ENCODE data around the gene NRAS. TPM values are rescaled to one million over a fixed set of nuclear protein-coding genes. Genes with fewer than 3 reads are reported as not detected.
A peak's percentile ranks its signal among the peaks of the same experiment; 100 is the strongest.

Gene NRAS
- total and polyA plus RNA-seq, 9 of the 15 experiments (the other 6 are each of a cell fraction or from before 2014, with no cell fraction given) = 40.7 to 94.5 (median 75.4) TPM

DNA sequence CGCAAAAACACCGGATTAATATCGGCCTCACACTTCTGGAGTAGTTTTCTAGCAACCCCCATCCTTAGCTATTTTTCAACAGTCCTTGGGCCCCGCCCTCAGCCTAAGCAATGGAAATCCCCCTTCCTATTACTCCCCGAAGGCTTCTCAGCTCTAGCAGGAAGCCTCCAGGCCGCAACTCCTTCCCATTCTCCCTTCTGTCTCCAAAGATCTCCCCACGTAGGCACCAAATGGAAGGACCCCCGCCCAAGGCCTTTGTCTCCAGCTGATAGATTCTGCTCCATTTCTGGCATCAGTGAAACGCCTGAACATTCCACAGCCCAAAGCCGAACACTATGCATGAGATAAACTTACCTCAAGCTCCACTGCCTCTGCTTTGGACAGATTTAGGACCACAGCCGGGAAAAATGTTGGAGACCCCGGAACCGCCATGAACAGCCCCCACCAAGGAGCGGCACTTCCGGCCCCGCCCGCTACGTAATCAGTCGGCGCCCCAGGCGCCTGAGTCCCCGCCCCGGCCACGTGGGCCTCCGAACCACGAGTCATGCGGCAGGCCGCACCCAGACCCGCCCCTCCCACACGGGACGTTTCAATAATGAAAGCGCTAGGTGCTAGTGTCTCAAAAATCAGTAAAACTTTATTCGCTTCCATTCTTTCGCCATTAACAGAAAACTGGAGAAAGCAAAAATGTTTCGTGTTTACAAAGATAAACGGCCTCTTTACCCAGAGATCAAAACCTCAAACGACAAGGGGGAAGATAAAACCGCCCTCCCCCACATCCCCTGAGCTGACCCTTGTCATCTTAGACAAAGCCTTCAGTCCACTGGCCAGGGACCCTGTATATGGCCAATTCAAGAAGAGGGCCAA is at the start of gene NRAS (continued):
- TF ChIP-seq, protein P1, sequence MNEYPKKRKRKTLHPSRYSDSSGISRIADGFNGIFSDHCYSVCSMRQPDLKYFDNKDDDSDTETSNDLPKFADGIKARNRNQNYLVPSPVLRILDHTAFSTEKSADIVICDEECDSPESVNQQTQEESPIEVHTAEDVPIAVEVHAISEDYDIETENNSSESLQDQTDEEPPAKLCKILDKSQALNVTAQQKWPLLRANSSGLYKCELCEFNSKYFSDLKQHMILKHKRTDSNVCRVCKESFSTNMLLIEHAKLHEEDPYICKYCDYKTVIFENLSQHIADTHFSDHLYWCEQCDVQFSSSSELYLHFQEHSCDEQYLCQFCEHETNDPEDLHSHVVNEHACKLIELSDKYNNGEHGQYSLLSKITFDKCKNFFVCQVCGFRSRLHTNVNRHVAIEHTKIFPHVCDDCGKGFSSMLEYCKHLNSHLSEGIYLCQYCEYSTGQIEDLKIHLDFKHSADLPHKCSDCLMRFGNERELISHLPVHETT (CRISPR knock-in tag; conservative IDR thresholded peaks at IDR 0.05 in 1 of 2, IDR thresholded peaks at IDR 0.05 in 1 of 2) = peak in 1 of 2 experiments; percentile 76; a peak in 2 of 4 replicates
- TF ChIP-seq SNRNP70 (optimal IDR thresholded peaks at IDR 0.05; ENCODE audit: low read depth, low read length) (no peak), NONO (IDR thresholded peaks at IDR 0.05; ENCODE audit: low read depth in 2 of 2, low read length in 1 of 2) (peak in 1 of 2 experiments; percentile 65; a peak in 1 of 4 replicates), ZNF408 (CRISPR knock-in tag; IDR thresholded peaks at IDR 0.05; ENCODE audit: low read depth) (no peak), MXI1 (IDR thresholded peaks at IDR 0.05; ENCODE audit: low read depth, low read length) (peak; percentile 99), ZNF347 (CRISPR knock-in tag; IDR thresholded peaks at IDR 0.05; ENCODE audit: low read depth) (no peak), TGIF2 (CRISPR knock-in tag; IDR thresholded peaks at IDR 0.05) (no peak; the same call in 1 of the 2 replicates), SREBF2 (CRISPR knock-in tag; IDR thresholded peaks at IDR 0.05) (no peak), GTF2A2 (tag; IDR thresholded peaks at IDR 0.05) (no peak), RUNX1 (IDR thresholded peaks at IDR 0.05; ENCODE audit: low read depth) (no peak), TRIM24 (IDR thresholded peaks at IDR 0.05) (peak in 1 of 2 experiments; percentile 31; a peak in 1 of 4 replicates), PURB (CRISPR knock-in tag; IDR thresholded peaks at IDR 0.05; ENCODE audit: low read depth) (no peak), ARHGAP35 (IDR thresholded peaks at IDR 0.05; ENCODE audit: partially characterized antibody) (no peak), ZNF57 (CRISPR knock-in tag; IDR thresholded peaks at IDR 0.05) (no peak), JUNB (CRISPR knock-in tag; conservative IDR thresholded peaks at IDR 0.05) (no peak), TCFL5 (CRISPR knock-in tag; conservative IDR thresholded peaks at IDR 0.05) (no peak), ZNF224 (CRISPR knock-in tag; IDR thresholded peaks at IDR 0.05) (no peak), ESRRB (CRISPR knock-in tag; IDR thresholded peaks at IDR 0.05; ENCODE audit: borderline replicate concordance) (0 out of 2 replicates have a peak, but pooled peaks have one; percentile 37), SIN3B (IDR thresholded peaks at IDR 0.05; ENCODE audit: low read depth) (peak; percentile 87), GTF2F1 (IDR thresholded peaks at IDR 0.05; ENCODE audit: low read depth, low read length) (no peak), NFE2L1 (tag; IDR thresholded peaks at IDR 0.05; ENCODE audit: borderline replicate concordance, low read depth) (no peak)
- TF ChIP-seq, protein P2, sequence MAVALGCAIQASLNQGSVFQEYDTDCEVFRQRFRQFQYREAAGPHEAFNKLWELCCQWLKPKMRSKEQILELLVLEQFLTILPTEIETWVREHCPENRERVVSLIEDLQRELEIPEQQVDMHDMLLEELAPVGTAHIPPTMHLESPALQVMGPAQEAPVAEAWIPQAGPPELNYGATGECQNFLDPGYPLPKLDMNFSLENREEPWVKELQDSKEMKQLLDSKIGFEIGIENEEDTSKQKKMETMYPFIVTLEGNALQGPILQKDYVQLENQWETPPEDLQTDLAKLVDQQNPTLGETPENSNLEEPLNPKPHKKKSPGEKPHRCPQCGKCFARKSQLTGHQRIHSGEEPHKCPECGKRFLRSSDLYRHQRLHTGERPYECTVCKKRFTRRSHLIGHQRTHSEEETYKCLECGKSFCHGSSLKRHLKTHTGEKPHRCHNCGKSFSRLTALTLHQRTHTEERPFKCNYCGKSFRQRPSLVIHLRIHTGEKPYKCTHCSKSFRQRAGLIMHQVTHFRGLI (CRISPR knock-in tag; IDR thresholded peaks at IDR 0.05) = no peak
- TF ChIP-seq, protein P3, sequence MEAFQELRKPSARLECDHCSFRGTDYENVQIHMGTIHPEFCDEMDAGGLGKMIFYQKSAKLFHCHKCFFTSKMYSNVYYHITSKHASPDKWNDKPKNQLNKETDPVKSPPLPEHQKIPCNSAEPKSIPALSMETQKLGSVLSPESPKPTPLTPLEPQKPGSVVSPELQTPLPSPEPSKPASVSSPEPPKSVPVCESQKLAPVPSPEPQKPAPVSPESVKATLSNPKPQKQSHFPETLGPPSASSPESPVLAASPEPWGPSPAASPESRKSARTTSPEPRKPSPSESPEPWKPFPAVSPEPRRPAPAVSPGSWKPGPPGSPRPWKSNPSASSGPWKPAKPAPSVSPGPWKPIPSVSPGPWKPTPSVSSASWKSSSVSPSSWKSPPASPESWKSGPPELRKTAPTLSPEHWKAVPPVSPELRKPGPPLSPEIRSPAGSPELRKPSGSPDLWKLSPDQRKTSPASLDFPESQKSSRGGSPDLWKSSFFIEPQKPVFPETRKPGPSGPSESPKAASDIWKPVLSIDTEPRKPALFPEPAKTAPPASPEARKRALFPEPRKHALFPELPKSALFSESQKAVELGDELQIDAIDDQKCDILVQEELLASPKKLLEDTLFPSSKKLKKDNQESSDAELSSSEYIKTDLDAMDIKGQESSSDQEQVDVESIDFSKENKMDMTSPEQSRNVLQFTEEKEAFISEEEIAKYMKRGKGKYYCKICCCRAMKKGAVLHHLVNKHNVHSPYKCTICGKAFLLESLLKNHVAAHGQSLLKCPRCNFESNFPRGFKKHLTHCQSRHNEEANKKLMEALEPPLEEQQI (IDR thresholded peaks at IDR 0.05) = peak; percentile 74; the same call in 1 of the 2 replicates
